ENCODE measurements around the gene RAD51B.
"Not testable (repeated sequence)": the region's sequence is repeated elsewhere in the genome, so short reads cannot be mapped to it uniquely, and the experiment has no call there.

The RAD51B gene

DNA sequence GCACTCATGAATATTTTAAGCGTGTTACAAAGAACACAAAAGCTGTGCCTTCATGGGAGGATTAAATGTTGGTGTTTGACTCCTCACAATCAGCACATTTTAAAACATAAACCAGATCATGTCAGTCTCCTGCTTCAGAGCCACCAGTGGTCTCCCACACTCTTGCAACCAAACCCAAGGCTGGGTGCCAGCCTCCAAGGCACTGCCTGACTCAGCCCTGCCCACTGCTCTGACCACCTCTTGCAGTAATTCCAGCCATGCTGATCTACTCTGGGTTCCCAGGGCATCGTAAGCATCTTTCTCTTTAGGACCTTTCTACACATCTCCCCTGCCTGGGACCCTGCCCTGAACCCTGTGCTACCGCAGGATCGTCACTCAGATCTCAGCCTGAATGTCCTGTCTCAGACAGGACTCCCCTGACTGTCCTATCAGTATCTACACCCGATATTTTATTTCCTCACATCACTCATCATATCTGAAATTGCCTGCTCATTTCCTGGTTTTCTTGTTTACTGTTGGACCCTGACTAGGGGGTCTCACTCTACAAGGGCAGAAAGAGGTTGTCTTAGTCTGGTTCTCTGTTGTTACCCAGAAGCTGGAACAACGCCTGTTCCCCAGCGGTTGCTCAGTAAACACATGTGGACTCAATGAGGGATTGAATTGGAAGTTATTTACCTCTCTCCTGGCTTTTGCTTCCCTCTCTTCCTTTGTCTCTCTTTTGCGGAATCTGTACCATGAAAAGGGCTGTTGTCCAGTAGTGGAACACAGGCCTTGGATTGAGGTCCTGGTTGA lies 449.8 kb downstream of the RAD51B start:
- DNase-seq (ENCODE audit: low read depth in 2 of 2) = no peak

DNA sequence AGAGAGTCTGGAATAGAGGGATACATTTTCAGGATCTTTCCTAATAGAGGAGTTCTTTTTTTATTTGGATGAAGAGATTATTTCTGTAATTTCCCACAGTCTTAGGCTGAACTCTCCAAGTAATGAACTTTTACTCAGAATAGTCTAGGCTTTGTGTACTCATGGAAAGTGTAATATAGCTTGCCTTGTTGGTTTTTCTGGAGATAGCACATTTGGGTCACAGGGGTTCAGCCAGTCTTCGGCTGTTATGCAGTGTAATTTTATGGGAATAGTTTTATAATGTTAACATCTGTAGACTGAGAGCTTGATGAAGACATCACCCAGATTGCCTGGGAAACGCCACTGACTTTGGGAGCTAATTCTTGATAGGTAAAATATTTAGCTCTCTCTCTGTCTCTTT lies 450.8 kb downstream of the RAD51B start:
- DNase-seq (ENCODE audit: low read depth in 2 of 2) = no peak

DNA sequence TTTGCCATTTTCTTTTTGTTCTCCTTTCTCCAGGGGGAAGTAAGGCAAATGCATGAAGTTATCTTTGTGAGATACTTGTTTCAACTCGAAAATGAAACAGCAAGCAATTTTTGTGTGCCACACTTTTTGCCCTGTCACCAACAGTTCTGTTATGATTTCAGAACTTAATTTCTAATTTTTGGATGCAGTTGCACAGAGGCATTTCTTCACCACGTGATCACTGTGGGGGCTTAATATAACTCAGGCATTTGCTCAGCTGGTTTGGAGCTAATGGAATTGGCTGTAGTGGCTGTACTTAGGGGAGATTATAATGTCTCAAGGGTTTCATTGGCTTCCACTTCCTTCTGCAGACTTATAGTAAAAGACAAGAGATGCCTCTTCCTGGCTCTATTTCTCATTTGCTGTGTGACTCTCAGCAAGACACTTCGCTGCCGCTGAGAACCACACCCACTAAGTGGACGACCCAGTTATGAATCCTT lies 452.4 kb downstream of the RAD51B start:
- no peak for DNase-seq (ENCODE audit: low read depth in 2 of 2)

DNA sequence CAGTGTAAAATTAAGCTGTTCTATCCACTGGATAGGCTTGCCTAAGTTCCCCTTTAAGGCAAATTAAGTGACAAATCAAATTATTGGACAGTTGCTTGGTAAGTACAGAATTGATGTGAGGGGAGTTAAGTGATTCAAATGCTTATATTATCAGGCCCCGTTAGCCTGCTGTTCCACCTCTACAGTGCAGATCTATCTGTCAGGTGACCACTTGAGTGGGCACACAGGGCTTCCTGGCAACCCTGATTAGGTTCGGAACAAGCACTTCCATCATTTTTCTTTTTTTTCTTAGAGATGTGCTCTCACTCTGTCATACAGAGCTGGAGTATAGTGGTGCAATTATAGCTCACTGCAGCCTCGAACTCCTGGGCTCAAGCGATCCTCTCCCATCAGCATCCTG lies 453.8 kb downstream of the RAD51B start:
- DNase-seq (ENCODE audit: low read depth in 2 of 2) = no peak

DNA sequence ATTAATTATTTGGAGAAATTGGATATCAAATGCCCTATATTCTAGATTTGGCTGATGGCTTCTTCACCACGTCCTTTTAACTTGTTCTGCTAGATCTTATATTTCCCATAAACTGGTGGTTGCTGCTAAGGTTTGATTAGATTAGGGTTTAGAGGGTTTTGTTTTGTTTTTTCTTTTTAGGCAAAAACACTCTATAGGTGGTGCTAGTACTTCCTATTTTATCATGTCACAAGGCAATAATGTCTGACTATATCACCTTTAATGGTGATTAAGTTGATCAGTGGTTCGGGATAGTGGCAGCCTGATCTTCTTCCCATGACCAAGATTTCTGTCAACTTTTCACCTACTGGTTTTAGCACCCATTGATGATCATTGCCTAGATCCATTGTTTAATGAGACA lies 455.1 kb downstream of the RAD51B start:
- DNase-seq (ENCODE audit: low read depth in 2 of 2) = no peak

DNA sequence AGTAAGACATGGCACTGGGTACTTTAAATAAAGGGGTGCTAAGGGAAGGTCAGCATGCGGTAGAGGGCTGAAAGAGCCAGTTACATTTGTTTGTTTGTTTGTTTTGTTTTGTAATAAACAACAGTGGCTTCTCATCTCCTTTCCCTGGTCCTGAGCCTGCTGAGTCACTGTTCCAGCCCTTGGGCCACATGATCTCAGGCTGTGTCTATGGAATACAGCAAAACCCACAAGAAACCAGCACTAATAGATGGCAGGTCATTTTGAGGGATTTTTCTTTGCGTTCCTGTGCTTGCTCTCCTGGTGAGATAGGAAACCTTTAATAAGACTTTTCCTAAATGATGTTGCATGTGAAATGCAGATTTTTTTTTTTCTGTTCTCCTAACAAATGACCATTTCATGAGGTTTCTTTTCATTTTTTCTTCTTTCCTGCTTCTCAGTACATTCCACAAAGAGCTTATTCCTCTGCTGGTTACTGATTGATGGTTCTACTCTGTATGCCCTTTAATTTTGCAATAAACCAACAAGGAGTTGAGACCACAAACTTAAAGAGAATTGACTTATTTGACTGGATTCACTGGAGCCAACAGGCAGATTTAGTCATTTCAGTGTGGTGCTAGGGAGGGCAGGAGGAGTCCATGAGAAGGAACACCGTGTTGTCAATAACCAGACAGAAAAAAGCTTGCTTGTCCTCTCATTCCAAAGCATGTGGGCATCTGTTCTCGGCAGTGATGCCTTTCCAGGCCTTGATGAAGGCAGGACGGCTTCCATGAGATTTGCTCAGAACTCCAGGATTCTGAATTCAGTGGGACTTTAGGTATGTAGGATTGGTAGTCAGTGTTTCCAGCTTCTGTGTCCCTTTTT lies 459.2 kb downstream of the RAD51B start:
- no peak for DNase-seq (ENCODE audit: low read depth in 2 of 2)

DNA sequence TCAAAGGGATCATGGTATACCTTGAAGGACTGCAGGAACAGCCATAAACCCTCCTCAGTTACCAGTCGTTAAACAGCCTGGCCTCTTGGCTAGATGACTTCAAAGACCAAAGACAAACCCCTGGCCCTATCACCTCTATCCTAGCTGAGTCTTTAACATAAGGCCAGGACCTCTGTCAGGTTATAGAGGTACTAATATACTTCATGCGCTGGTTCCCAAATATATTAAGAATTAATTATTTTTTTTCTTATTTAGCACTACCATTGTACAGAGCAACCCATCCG lies 459.8 kb downstream of the RAD51B start:
- DNase-seq (ENCODE audit: low read depth in 2 of 2) = no peak

DNA sequence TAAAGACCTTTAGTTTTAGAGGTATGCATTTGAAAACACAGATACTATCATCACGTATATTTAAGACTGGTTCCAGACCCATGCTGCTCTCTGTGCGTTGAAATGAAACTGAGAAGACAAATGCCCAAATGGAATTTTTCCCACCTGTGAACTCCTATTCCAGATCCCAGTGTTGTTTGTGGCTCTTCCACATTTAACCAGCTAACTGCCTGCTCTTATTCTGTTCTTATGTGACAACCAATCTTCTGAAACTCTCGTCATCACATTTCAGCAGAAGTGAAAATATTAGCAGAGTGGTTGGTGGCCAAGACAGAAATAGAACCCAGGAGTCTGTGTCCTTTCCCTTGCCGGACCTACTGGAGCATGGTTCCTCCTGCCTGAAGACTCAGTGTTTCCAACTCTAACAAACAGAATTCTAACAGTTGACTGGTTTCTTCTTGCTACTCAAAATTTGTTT lies 460.2 kb downstream of the RAD51B start:
- no peak for DNase-seq (ENCODE audit: low read depth in 2 of 2)

DNA sequence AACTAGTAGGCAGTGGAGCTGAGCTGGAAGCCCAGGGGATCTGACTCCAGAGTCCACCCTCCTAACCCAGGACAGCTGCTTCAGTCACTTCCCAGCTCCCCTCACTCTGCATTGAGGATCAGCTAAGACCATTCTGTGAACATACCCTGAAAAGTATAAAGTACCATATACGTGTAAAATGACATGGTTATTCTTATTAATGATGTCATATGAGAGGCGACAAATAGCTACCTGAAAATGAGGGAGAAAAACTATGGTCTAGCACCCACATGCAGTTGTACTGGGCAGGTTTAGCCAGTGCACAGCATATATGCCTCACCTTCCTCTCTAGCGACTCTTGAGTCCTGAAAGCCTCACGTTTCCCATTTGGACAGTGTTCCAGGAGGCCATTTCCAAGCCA lies 461.9 kb downstream of the RAD51B start:
- no peak for DNase-seq (ENCODE audit: low read depth in 2 of 2)

DNA sequence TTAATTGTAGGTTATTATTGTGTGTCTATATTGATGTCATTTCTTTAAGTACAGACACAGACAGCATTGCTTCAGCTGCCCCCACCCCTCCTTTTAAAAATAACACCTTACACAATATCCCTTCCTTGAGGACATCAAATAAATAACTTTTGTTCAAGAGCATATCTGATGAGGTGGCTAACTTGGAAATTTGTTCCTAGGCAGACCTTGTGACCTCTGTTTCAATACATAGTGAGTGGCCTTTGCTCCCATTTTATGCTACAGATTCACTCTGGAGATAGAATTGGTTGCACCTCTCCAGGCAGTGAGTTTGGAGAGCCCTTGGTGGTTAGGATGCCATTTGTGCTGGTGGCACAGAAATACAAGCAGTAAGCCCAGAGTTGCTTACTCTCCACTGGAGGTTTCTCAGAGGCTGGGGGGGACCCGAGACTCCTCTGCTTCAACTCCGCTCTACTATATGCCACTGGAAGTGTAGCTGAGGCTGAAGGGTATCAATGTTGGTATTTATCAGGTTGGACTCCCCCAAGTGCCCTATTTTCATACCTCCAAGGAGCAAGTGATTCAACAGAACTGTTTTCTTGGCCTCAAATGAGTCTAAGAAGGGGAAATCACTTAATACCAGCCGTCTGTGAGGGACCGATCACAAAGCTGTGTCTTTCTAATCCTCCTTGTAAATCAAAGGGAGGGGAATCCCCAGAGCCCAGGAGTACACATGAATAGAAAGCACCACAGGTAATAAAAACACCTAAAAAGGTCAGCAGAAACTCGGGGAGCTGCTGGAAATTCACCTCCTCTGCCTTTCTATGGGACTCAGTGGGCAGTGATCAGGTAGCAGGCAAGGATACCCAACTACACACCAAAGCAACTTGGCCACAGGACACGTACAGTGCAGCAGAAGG lies 463.1 kb downstream of the RAD51B start:
- DNase-seq (ENCODE audit: low read depth in 2 of 2) = no peak

DNA sequence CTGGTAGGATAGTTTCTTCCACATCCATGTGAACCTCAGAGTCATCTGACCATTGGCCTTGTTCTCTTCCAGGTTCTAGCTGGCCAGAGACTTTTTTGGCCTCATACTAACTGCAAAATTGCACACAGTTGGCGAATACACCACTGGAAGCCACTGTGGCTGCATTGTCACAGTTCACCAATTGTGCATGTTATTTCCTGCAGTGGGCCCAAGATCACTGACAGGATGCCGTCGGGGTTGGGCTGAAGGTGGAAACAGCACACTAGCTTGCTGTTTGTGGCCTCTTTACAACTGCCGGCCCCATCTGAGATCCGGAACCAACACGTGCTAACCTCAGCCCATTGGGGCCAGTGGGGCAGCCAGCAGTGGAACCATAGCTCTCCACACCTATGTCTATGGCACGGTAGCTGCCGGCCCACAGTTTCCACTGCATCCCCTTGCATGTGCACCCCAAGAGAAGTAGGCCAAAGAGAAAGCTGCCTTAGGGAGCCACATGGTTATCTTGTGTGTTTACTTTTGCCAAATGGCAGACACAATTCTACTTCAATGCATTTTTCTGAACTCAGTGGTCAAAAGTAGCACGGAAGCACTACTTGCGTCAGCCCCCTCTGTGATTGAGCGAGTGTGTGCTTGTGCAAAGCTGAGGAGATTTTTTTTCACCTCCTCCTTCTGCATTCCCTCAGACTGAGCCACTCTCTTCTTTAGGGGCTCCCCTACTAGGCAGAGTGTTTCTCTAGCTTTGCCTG lies 464.0 kb downstream of the RAD51B start:
- DNase-seq (ENCODE audit: low read depth in 2 of 2) = peak; percentile 23 to 52

DNA sequence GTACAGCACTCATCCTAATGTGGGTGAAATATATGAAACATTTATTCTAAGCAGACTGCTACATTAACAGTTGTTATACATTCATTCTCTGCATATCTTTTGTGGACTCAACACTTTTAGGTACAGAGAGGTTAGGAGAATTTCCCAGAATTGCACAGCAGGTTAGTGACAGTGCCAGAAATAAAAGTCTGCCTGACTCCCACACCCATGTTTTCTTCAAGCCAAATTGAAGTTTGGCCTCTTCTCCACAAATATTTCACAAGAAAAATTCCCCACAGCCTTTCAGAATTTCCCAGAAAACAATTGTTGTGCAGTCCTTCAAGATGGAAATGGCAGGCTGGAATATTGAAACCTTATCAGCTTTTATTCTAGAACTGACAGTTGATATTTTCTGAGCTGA lies 464.8 kb downstream of the RAD51B start:
- DNase-seq (ENCODE audit: low read depth in 2 of 2) = no peak

DNA sequence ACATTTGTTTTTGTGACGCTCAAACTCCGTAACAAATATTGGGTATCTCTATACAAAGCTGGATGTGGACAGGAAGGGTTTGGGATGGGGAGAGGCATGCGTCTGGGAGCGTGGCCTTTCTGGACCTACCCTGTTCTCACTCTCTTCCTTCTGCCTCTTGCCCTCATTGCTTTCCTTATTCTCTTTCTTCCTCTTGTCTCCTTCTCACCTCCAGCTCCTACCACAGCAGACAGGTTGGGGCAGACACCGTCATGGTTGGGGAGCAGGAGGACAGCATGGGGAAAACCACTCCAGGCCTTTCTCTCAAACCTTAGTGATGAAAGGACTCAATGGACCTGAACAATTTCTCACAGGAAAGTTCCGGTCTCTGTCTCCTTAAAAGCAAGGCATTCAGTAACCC lies 465.3 kb downstream of the RAD51B start:
- no peak for DNase-seq (ENCODE audit: low read depth in 2 of 2)

DNA sequence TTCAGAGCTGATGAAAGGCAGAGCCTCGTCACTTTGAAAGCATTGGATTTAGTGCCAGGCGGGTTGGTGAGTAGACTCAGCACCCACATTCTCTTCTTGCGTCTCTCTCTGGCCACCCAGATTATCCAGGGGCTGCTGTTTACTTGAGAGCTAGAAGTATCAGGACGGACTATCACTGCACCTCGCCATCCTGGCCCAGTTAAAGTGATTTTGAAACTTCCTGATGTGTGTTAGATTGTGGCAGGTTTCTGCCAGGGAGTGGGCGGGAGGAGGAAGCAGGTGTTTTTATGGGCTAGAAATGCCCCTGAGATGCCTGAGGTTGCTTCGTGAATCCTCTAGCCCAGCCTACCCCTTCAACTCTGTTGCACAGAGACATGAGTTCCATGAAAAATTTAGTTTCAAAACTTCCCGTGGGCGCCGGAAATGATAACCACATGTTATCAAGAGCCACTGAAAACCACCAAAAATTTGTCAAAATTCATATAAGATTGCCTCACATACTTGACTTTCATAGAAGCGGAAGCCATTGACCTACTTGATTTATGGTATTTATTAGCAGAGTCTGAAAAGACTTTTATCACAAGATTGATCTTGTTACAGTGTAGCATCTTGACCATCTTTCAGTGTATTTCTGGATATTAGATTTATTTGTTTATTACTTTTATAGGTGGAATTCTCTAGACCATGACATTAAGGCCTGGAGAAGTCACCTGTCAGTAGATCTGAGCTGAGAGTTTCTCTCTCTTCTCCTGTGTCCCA lies 466.0 kb downstream of the RAD51B start:
- DNase-seq (ENCODE audit: low read depth in 2 of 2) = peak; percentile 46 to 71

DNA sequence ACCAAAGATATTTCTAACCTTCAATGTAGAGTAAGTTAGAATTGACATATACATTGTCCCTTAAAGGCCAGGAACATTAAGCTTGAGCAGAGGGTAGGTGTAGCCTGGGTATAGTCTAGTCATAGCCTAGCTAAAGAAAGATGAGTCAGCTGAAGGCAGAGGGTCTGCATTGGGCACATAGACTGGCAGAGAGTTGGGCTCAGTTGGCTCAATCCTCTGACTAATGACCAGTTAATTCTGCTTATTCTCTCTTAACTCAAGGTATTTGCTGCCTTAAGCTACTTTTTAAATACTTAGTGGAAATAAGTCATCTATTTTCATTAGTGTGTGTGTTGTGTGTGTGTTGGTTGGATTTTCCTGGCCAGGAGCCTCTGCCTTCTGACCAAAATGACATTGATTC lies 467.1 kb downstream of the RAD51B start:
- no peak for DNase-seq (ENCODE audit: low read depth in 2 of 2)

DNA sequence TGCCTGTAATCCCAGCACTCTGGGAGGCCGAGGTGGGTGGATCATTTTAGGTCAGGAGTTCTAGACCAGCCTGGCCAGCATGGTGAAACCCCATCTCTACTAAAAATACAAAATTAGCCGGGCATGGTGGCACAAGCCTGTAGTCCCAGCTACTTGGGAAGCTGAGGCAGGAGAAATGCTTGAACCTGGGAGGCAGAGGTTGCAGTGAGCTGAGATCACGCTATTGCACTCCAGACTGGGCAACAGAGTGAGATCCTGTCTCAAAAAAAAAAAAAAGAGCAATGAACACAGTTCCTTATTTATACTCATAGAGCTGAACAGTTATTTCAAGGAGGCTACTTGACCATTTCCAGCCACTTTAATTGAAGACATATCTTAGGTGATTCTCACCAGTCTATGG lies 469.9 kb downstream of the RAD51B start:
- not testable (repeated sequence) for DNase-seq (ENCODE audit: low read depth in 2 of 2)

DNA sequence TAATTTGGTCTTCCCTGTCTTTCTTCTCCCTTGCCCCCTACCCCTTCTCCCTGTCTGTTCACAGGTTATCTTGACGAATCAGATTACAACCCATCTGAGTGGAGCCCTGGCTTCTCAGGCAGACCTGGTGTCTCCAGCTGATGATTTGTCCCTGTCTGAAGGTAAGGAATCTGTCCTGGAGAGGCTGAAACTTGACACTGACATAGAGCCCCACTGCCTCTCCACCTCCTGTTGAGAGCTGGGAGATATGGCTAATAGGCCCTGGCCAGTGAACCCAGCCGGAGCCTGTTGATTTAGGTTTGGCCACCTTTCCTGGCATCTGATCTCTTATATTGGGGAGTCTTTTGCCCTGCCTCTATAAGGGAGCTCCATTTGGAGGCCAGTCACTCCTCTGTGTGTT lies 472.2 kb downstream of the RAD51B start:
- DNase-seq (ENCODE audit: low read depth in 2 of 2) = no peak

DNA sequence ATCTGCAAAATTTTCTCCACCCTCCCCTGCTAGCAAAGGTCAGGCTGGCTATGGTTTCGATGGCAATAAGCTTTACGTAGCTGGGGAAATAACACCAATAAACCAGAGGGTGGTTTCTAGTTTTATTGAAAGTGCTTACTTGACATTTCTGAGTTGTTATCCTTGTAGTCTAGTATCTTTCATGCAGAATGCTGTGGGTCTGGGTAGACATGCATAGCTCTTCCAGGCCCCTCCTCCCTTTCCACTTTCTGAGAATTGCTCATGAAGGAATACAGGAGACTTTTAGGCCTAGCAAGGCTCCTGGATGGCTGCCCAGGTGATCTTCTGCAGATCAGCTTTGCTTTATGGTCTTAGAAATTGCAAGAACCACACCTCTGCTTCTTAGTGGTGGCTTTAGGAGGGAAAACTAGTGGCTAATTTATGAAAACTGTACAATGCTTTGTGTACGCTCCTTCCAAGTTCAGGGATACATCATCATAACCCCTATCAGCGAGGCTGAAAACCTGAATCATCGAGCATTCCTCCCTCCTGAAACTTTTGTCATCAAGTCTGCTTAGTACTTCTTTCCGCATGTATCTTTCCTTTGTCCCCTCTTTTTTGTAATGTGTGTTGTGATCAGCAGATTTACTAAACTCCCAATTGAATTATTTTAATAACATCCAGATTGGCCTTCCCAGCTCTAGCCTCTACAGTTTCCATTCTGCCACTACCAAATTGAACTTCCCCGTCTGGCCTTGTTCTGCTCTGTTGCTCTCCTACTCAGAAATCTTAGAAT lies 473.0 kb downstream of the RAD51B start:
- DNase-seq (ENCODE audit: low read depth in 2 of 2) = no peak

DNA sequence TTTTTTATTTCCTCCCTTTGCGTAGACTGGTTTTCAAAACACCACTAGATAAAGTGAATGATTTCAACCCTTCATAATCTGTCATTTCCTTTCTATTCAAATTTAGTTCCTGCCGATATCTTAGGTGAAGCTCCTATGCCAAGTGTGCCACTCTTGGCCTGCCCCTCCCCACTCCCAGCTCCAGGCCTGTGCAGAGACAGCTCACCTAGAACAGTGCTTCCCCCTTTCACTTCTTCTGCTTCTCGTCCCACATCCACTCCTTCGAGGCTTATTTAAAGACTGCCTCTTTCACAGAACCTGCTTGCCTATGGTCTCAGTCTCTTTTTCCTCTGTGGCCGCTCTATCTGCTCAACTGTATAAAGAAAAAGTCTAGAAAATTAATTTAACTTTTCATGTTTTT lies 473.8 kb downstream of the RAD51B start:
- no peak for DNase-seq (ENCODE audit: low read depth in 2 of 2)

DNA sequence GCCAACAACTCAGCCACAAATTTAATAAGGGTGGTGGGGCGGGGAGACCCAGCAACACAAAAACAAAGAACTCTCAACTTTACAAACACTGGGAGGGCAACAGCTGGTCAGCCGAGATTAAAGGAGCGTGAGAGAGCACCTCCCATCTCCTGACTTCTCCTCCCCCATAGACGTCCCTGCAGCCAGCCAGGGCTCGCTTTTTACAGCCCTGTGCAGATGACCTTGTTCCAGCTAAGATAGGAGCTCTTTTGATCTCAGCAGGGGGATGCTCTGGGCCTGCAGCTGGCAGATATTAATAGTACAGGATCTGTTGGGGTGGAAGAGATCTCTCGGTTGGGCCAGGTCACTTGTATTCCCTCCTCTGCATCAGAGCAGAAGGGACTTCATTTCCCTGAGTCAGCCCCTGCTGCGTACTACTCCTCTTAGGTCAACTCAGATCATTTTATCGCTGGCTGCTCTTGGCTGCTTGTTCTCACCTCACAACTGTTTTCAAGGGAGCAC lies 475.8 kb downstream of the RAD51B start:
- no peak for DNase-seq (ENCODE audit: low read depth in 2 of 2)
